ENCODE results near the gene ICE1.

- TF ChIP-seq CTCF (IDR thresholded peaks at IDR 0.05) (no peak), POLR2A (IDR thresholded peaks at IDR 0.05) (no peak), POLR2AphosphoS5 (IDR thresholded peaks at IDR 0.05) (no peak)
Observed at GRCh38 chr5:5523066-5523505, 100.6 kb downstream of the ICE1 start.
